GM23338 (cell line): Measurements from ENCODE around the gene RORC. TPM values are rescaled to one million over a fixed set of nuclear protein-coding genes. Genes with fewer than 3 reads are reported as not detected.

Experiments used
- ATAC-seq: fragments of 200-7000 bp; cut with Tn5 transposase; 3 replicates; pipeline ENCODE4 v1.9.1; 2020
- DNase-seq: peaks from one replicate; pipeline ENCODE4 v3.0.0-alpha.2; 2015; ENCODE audit warnings: low spot score
- H2AFZ ChIP-seq: fragments of 200-600 bp; sonication (generic); 2 replicates; pipeline ENCODE4 v1.8.0; 2016; ENCODE audit warnings: antibody characterized with exemption, mild to moderate bottlenecking, moderate library complexity
- H3F3A ChIP-seq: fragments of 200-600 bp; sonication (generic); replicated peaks from 2 replicates; pipeline ENCODE4 v1.8.0; 2017; ENCODE audit warnings: antibody characterized with exemption, mixed run types, low read depth
- H3K27ac ChIP-seq: fragments of 200-600 bp; sonication (generic); 2 replicates; pipeline ENCODE4 v1.6.1; 2016; ENCODE audit warnings: low read depth
- H3K27me3 ChIP-seq: fragments of 200-600 bp; sonication (generic); 2 replicates; pipeline ENCODE4 v1.8.0; 2016; ENCODE audit warnings: mild to moderate bottlenecking, mixed run types, moderate library complexity; ENCODE audit not compliant: insufficient read depth
- H3K36me3 ChIP-seq: fragments of 200-600 bp; sonication (generic); 2 replicates; pipeline ENCODE4 v1.8.0; 2016; ENCODE audit warnings: mild to moderate bottlenecking; ENCODE audit not compliant: insufficient read depth
- H3K4me1 ChIP-seq: fragments of 200-600 bp; sonication (generic); 2 replicates; pipeline ENCODE4 v1.8.0; 2016; ENCODE audit warnings: mild to moderate bottlenecking, moderate library complexity; ENCODE audit not compliant: insufficient read depth
- H3K4me2 ChIP-seq: fragments of 200-600 bp; sonication (generic); 2 replicates; pipeline ENCODE4 v1.7.1; 2017; ENCODE audit warnings: mixed run types
- H3K4me3 ChIP-seq: fragments of 200-600 bp; sonication (generic); 2 replicates; pipeline ENCODE4 v1.6.1; 2016; ENCODE audit warnings: mixed run types
- H3K79me2 ChIP-seq: fragments of 200-600 bp; sonication (generic); replicated peaks from 2 replicates; pipeline ENCODE4 v1.8.0; 2017; ENCODE audit warnings: mild to moderate bottlenecking; ENCODE audit not compliant: insufficient read depth
- H3K9me2 ChIP-seq: fragments of 200-600 bp; sonication (generic); 2 replicates; pipeline ENCODE4 v1.8.0; 2017; ENCODE audit not compliant: insufficient read depth
- H4K20me1 ChIP-seq: fragments of 200-600 bp; sonication (generic); replicated peaks from 2 replicates; pipeline ENCODE4 v1.8.0; 2017; ENCODE audit warnings: mild to moderate bottlenecking; ENCODE audit not compliant: insufficient read depth
- H3K27ac Mint-ChIP-seq: 2 replicates; pipeline ENCODE4 v1.8.0; 2020; ENCODE audit warnings: inconsistent platforms, mild to moderate bottlenecking, moderate library complexity, mixed read lengths
- H3K27me3 Mint-ChIP-seq: 3 replicates; pipeline ENCODE4 v1.8.0; 2022; ENCODE audit warnings: low read depth, mild to moderate bottlenecking, moderate library complexity, mixed read lengths, inconsistent platforms; ENCODE audit not compliant: insufficient read depth, poor library complexity
- H3K36me3 Mint-ChIP-seq: 3 replicates; pipeline ENCODE4 v1.8.0; 2021; ENCODE audit warnings: low read depth, mild to moderate bottlenecking, inconsistent platforms, moderate library complexity, mixed read lengths
- H3K4me1 Mint-ChIP-seq: 3 replicates; pipeline ENCODE4 v1.8.0; 2020; ENCODE audit warnings: mild to moderate bottlenecking, inconsistent platforms, mixed read lengths
- H3K4me3 Mint-ChIP-seq: 3 replicates; pipeline ENCODE4 v1.8.0; 2021; ENCODE audit warnings: moderate library complexity, mild to moderate bottlenecking, inconsistent platforms, mixed read lengths
- H3K9me3 Mint-ChIP-seq: 3 replicates; pipeline ENCODE4 v1.8.0; 2020; ENCODE audit warnings: moderate library complexity, mild to moderate bottlenecking, inconsistent platforms, mixed read lengths
- CREB1 ChIP-seq: fragments of 250-450 bp; sonication (Bioruptor Pico); IDR thresholded peaks from 2 replicates; pipeline ENCODE4 v1.5.0; 2020; ENCODE audit warnings: low read depth, mild to moderate bottlenecking, moderate library complexity
- ETS1 ChIP-seq: IDR thresholded peaks from 2 replicates; pipeline ENCODE4 v1.6.1; 2016; ENCODE audit warnings: antibody characterized with exemption
- EZH2 ChIP-seq: fragments of 200-600 bp; sonication (generic); IDR thresholded peaks from one replicate; pipeline ENCODE4 v1.8.0; 2017; ENCODE audit warnings: antibody characterized with exemption, mild to moderate bottlenecking, low read depth; ENCODE audit not compliant: unreplicated experiment
- JUNB ChIP-seq: IDR thresholded peaks from one replicate; pipeline ENCODE4 v1.6.1; 2016; ENCODE audit warnings: antibody characterized with exemption; ENCODE audit not compliant: unreplicated experiment
- NANOG ChIP-seq: IDR thresholded peaks from 2 replicates; pipeline ENCODE4 v1.6.1; 2016; ENCODE audit warnings: antibody characterized with exemption, borderline replicate concordance
- POLR2AphosphoS5 ChIP-seq: IDR thresholded peaks from 2 replicates; pipeline ENCODE4 v1.6.1; 2016; ENCODE audit warnings: antibody characterized with exemption, low read depth
- STAT1 ChIP-seq: IDR thresholded peaks from one replicate; pipeline ENCODE4 v1.6.1; 2016; ENCODE audit warnings: antibody characterized with exemption; ENCODE audit not compliant: unreplicated experiment
- ZNF114 ChIP-seq: fragments of 250-450 bp; sonication (Bioruptor Pico); IDR thresholded peaks from 2 replicates; pipeline ENCODE4 v1.5.0; 2020; ENCODE audit warnings: mild to moderate bottlenecking, moderate library complexity
- polyA plus RNA-seq: library from polyadenylated mRNA; unstranded; fragments of >200 nt; fragmentation: Nextera tagmentation; extraction: Ambion mirVana; gene quantifications from 2 replicates; pipeline ENCODE4 v1.2.1, GENCODE V29; 2016
- total RNA-seq: library from RNA; depleted of rRNA; stranded (reverse); fragments of >200 nt; shearing (Covaris generic); gene quantifications from 2 replicates; pipeline ENCODE4 v1.2.3, GENCODE V29; 2014
- TF ChIP-seq, protein P1 (sequence below), 2 experiments: fragments of 200-600 bp in 1 of 2; sonication (generic) in 1 of 2; conservative IDR thresholded peaks; 2 replicates each; pipeline versions ENCODE4 v1.5.1 to v1.6.1; 2016 to 2017; ENCODE audit warnings: antibody characterized with exemption in 2 of 2, low read depth in 2 of 2, mild to moderate bottlenecking in 2 of 2, moderate library complexity in 1 of 2
- TF ChIP-seq, protein P2 (sequence below): fragments of 250-450 bp; sonication (Bioruptor Pico); IDR thresholded peaks from 2 replicates; pipeline ENCODE4 v1.5.0; 2020; ENCODE audit warnings: mild to moderate bottlenecking, moderate library complexity

Gene RORC
- total and polyA plus RNA-seq, 2 experiments from 2014 or later, result 0.29 to 0.97 TPM

- Histone ChIP-seq H3K4me3 (no peak overlapping the region), H3K4me2 (no peak overlapping the region), H3K4me1 (peaks cover 5% of the 10 kb centered on the region; the same call in 1 of the 2 replicates), H3K79me2 (no peaks in the 10 kb centered on the region), H2AFZ (no peak overlapping the region), H3K36me3 (no peaks in the 10 kb centered on the region), H3K27ac (no peak overlapping the region), H4K20me1 (no peaks in the 10 kb centered on the region; the same call in 1 of the 2 replicates), H3K9me2 (no peaks in the 10 kb centered on the region), H3K27me3 (peaks cover 80% of the 10 kb centered on the region), H3F3A (no peaks in the 10 kb centered on the region)
- Mint-ChIP-seq H3K9me3 (no peaks in the 10 kb centered on the region; the same call in 2 of the 3 replicates), H3K4me3 (no peak overlapping the region), H3K4me1 (peaks cover 23% of the 10 kb centered on the region), H3K27ac (no peak overlapping the region), H3K36me3 (no peaks in the 10 kb centered on the region), H3K27me3 (peaks cover 50% of the 10 kb centered on the region)
- DNase-seq (no peak), ATAC-seq (no peak)
- no peak for TF ChIP-seq NANOG
- TF ChIP-seq, protein P1, sequence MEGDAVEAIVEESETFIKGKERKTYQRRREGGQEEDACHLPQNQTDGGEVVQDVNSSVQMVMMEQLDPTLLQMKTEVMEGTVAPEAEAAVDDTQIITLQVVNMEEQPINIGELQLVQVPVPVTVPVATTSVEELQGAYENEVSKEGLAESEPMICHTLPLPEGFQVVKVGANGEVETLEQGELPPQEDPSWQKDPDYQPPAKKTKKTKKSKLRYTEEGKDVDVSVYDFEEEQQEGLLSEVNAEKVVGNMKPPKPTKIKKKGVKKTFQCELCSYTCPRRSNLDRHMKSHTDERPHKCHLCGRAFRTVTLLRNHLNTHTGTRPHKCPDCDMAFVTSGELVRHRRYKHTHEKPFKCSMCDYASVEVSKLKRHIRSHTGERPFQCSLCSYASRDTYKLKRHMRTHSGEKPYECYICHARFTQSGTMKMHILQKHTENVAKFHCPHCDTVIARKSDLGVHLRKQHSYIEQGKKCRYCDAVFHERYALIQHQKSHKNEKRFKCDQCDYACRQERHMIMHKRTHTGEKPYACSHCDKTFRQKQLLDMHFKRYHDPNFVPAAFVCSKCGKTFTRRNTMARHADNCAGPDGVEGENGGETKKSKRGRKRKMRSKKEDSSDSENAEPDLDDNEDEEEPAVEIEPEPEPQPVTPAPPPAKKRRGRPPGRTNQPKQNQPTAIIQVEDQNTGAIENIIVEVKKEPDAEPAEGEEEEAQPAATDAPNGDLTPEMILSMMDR (conservative IDR thresholded peaks at IDR 0.05; ENCODE audit: low read depth in 2 of 2), result no peak
- TF ChIP-seq, protein P2, sequence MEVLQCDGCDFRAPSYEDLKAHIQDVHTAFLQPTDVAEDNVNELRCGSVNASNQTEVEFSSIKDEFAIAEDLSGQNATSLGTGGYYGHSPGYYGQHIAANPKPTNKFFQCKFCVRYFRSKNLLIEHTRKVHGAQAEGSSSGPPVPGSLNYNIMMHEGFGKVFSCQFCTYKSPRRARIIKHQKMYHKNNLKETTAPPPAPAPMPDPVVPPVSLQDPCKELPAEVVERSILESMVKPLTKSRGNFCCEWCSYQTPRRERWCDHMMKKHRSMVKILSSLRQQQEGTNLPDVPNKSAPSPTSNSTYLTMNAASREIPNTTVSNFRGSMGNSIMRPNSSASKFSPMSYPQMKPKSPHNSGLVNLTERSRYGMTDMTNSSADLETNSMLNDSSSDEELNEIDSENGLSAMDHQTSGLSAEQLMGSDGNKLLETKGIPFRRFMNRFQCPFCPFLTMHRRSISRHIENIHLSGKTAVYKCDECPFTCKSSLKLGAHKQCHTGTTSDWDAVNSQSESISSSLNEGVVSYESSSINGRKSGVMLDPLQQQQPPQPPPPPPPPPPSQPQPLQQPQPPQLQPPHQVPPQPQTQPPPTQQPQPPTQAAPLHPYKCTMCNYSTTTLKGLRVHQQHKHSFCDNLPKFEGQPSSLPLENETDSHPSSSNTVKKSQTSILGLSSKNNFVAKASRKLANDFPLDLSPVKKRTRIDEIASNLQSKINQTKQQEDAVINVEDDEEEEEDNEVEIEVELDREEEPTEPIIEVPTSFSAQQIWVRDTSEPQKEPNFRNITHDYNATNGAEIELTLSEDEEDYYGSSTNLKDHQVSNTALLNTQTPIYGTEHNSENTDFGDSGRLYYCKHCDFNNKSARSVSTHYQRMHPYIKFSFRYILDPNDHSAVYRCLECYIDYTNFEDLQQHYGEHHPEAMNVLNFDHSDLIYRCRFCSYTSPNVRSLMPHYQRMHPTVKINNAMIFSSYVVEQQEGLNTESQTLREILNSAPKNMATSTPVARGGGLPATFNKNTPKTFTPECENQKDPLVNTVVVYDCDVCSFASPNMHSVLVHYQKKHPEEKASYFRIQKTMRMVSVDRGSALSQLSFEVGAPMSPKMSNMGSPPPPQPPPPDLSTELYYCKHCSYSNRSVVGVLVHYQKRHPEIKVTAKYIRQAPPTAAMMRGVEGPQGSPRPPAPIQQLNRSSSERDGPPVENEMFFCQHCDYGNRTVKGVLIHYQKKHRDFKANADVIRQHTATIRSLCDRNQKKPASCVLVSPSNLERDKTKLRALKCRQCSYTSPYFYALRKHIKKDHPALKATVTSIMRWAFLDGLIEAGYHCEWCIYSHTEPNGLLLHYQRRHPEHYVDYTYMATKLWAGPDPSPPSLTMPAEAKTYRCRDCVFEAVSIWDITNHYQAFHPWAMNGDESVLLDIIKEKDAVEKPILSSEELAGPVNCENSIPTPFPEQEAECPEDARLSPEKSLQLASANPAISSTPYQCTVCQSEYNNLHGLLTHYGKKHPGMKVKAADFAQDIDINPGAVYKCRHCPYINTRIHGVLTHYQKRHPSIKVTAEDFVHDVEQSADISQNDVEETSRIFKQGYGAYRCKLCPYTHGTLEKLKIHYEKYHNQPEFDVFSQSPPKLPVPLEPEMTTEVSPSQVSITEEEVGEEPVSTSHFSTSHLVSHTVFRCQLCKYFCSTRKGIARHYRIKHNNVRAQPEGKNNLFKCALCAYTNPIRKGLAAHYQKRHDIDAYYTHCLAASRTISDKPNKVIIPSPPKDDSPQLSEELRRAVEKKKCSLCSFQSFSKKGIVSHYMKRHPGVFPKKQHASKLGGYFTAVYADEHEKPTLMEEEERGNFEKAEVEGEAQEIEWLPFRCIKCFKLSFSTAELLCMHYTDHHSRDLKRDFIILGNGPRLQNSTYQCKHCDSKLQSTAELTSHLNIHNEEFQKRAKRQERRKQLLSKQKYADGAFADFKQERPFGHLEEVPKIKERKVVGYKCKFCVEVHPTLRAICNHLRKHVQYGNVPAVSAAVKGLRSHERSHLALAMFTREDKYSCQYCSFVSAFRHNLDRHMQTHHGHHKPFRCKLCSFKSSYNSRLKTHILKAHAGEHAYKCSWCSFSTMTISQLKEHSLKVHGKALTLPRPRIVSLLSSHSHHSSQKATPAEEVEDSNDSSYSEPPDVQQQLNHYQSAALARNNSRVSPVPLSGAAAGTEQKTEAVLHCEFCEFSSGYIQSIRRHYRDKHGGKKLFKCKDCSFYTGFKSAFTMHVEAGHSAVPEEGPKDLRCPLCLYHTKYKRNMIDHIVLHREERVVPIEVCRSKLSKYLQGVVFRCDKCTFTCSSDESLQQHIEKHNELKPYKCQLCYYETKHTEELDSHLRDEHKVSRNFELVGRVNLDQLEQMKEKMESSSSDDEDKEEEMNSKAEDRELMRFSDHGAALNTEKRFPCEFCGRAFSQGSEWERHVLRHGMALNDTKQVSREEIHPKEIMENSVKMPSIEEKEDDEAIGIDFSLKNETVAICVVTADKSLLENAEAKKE (CRISPR knock-in tag), result no peak
- TF ChIP-seq POLR2AphosphoS5, result no peak
- TF ChIP-seq ZNF114 (CRISPR knock-in tag), result no peak
- TF ChIP-seq JUNB, result no peak
- TF ChIP-seq STAT1, result no peak
- no peak for TF ChIP-seq EZH2
- no peak for TF ChIP-seq CREB1 (CRISPR knock-in tag)
- TF ChIP-seq ETS1, result no peak
These were observed 31.0 kb upstream of the RORC start for GRCh38 chr1:151862604-151863003.
